ENCODE data around the gene C2CD3. TPM values are rescaled to one million over a fixed set of nuclear protein-coding genes. Genes with fewer than 3 reads are reported as not detected.

The C2CD3 gene
- total RNA-seq, 1 experiment from 2014 or later: 22.0 TPM

GRCh38 chr11:74018331-74019005 lies 152.3 kb downstream of the C2CD3 start:
- no peak overlapping the region for H2BK20ac ChIP-seq (ENCODE audit: low read depth, low read length, poor library complexity, severe bottlenecking)
- H3K56ac ChIP-seq (ENCODE audit: insufficient read length, low read depth, low read length): no peak overlapping the region
- H3K4me1 ChIP-seq (ENCODE audit: insufficient read depth, low read length): no peaks in the 10 kb centered on the region
- no peak for DNase-seq
- no peaks in the 10 kb centered on the region for H4K20me1 ChIP-seq (ENCODE audit: control insufficient read depth, insufficient read depth, insufficient read length)
- H3K79me2 ChIP-seq (ENCODE audit: insufficient read depth, low read length): no peaks in the 10 kb centered on the region
- Mint-ChIP-seq H3K27ac (peak overlapping the region in 1 of 3 experiments; percentile 69; a peak in 1 of 7 replicates), H3K9me3 (no peaks in the 10 kb centered on the region), H3K36me3 (ENCODE audit: insufficient read depth in 1 of 3, low read depth in 3 of 3) (peaks cover 0 to 20% (median 9%) of the 10 kb centered on the region in 3 experiments; a peak in 5 of 7 replicates), H3K27me3 (ENCODE audit: low read depth) (no peaks in the 10 kb centered on the region; the same call in 1 of the 2 replicates), H3K4me1 (peaks cover 0 to 1% of the 10 kb centered on the region in 2 experiments; a peak in 2 of 4 replicates), H3K4me3 (no peak overlapping the region)
- H3K18ac ChIP-seq (ENCODE audit: insufficient read length, low read depth, low read length): no peak overlapping the region
- H3T11ph ChIP-seq (ENCODE audit: low read length): no peak overlapping the region
- H4K8ac ChIP-seq (replicated peaks; ENCODE audit: insufficient read length, low read depth, low read length): no peak overlapping the region
- H3K27ac ChIP-seq (ENCODE audit: insufficient read length, low read depth, low read length): no peak overlapping the region
- H3K9ac ChIP-seq (ENCODE audit: extremely low read depth, insufficient read length, low read length): no peak overlapping the region
- no peak overlapping the region for H3K4me2 ChIP-seq (ENCODE audit: insufficient read depth, insufficient read length, low read length)
- no peaks in the 10 kb centered on the region for H3K27me3 ChIP-seq (ENCODE audit: insufficient read depth, low read length)
- no peak overlapping the region for H2BK5ac ChIP-seq (ENCODE audit: insufficient read length, low read length)
- TF ChIP-seq CTCF (conservative IDR thresholded peaks at IDR 0.05): no peak
- no peak overlapping the region for H2BK15ac ChIP-seq (ENCODE audit: low read depth, low read length)
- H2BK12ac ChIP-seq (ENCODE audit: insufficient read length, low read depth, low read length): no peak overlapping the region
- H2AK5ac ChIP-seq (ENCODE audit: insufficient read length, low read length): no peak overlapping the region
- no CpG with 5 or more reads among the region's 9 CpGs for WGBS (ENCODE audit: extremely low coverage, insufficient read length, low lambda C conversion rate)
- no peaks in the 10 kb centered on the region for H3K79me1 ChIP-seq (ENCODE audit: insufficient read depth, low read depth, low read length, poor library complexity, severe bottlenecking)
- no peak overlapping the region for H4K5ac ChIP-seq (ENCODE audit: insufficient read length, low read depth, low read length)
- no peak overlapping the region for H3K23ac ChIP-seq (ENCODE audit: insufficient read length, low read depth, low read length)
- H3K14ac ChIP-seq (ENCODE audit: insufficient read depth, low read length): no peak overlapping the region
- no peaks in the 10 kb centered on the region for H3K23me2 ChIP-seq (ENCODE audit: insufficient read length, low read depth, low read length, poor library complexity, severe bottlenecking)
- no peak overlapping the region for H2BK120ac ChIP-seq (ENCODE audit: low read depth, low read length, poor library complexity, severe bottlenecking)
- no peaks in the 10 kb centered on the region for H3K9me3 ChIP-seq (ENCODE audit: control insufficient read depth, low read depth, low read length)
- no peak overlapping the region for H3K4ac ChIP-seq (ENCODE audit: low read depth, low read length)
- no peak overlapping the region for H2AFZ ChIP-seq (ENCODE audit: low read length)
- no peak overlapping the region for H4K91ac ChIP-seq (ENCODE audit: insufficient read length, low read depth, low read length)

Data from H9 (cell line).